NCI-H1105 (cell line): ENCODE data around the gene APOA1.

Source experiments
- DNase-seq: peaks from one replicate; lab custom pipeline; 2025; lab: John Stamatoyannopoulos, UW

Gene APOA1

DNA sequence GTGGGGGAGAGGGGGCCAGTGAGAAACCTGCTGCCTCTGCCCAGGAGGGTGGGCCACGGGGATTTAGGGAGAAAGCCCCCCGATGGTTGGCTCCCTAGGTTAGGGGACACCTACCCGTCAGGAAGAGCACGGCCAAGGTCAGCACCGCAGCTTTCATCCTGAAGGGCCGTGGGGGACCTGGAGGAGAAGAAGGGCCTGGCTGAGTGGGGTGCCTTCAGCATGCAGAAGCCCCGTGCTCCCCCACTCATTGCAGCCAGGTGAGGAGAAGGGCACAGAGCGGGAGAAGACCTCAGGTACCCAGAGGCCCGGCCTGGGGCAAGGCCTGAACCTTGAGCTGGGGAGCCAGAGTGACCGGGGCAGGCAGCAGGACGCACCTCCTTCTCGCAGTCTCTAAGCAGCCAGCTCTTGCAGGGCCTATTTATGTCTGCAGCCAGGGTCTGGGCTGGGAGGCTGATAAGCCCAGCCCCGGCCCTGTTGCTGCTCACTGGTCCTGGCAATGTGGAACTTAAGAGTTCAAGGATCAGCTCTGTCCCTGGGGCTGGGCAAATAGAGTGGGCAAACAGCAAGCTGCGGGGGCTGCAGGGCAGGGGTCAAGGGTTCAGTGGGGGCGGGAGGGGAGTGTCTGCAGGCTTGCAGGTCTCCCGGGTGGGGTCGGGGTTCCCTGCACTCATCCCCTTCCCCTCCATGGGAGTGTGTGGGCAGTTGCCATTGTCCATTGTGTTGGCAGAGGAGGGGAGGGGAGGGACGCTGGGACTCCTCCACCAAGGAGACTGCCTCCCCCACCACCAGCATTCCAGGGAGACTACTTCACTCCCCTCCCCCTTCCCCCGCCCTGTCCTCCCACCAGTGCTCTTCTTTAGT is at the start of gene APOA1:
APOA1 (minus strand) TSS at position 392 of the 861 bp plus-strand sequence; CDS start at position 157, 235 bp downstream.
- no peak for DNase-seq

GRCh38 chr11:116885951-116886655 is 48.7 kb upstream of the APOA1 start:
- no peak for DNase-seq

- DNase-seq: no peak
Measured at GRCh38 chr11:116882386-116882785, 45.0 kb upstream of the APOA1 start.

DNA sequence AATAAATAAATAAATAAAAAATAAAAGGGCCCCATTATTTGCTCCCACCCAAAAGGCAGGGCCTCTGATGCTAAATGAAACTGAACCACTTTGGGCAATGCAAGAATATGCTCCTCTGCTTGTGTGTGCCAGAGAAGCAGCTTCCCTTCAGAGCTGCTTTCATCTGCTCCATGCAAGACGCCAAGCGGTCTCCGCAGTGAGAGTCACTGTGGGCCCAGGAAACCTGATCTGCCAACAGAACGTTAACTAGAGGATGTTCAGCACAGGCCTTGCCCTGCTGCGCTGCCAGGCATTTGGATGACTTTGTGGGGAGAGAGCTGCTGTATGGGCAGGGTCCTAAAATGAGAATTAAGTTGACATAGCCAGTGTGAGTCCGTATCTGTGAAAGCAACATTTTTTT is 43.7 kb upstream of the APOA1 start:
- no peak for DNase-seq

DNA sequence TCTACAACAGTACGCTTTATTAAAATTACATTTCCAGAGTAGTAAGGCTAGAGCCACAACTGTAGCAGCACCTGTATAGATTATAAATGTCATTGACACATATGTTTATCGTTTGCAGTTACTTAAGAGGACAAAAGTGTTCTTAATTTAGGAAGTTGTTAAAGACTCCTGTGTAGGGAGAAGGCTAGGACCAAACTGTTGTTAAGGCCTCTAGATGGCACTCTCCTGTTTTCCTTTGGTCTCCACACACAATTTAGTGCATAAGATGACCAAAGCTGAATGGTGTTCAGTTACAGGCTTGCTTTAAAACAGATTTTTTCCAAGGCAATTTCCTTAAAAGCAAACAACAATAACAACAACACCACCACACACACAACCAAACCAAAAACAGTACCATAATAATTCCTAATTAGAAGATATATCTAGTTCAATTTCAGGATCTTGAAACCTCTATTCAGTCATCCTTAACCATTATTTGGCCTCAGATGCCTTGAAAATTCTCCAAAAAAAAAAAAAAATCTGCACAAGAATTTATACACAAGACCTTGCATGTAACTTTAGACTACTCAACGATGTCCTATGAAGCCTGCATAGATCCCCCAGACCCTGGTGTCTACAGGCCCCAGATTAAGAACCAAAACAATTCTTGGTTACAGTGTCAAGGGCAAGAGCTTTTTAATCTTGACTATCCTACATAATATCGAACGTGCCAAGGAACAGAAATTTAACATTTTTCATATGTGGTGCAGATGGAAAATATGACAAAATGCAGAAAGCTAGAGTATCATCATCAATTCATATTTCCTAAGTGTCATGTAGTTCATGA is 42.6 kb upstream of the APOA1 start:
- DNase-seq: peak; percentile 36

DNA sequence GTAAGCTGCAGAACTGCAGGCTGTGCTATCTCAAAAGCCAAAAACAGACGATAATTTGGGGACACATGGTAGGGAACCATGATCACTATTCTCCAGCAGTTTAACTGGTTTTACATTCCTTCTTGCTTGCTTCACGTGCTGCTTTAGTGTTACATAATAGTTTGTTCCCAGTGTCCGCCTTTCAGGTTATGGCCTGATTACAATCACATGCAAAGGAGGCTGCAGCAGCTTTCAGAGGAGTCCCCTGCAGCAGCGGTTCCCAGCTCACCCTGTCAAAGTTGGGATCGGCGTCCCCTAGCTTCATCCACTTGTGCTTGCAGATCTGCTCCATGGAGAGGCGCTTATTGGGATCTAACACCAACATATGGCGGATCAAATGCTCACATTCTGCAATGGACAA is 39.2 kb upstream of the APOA1 start:
- DNase-seq: no peak

- no peak for DNase-seq
Measured at GRCh38 chr11:116875194-116875593, 37.8 kb upstream of the APOA1 start.

GRCh38 chr11:116874251-116874650 is 36.8 kb upstream of the APOA1 start:
- DNase-seq: no peak

GRCh38 chr11:116873381-116873780 is 36.0 kb upstream of the APOA1 start:
- no peak for DNase-seq

DNA sequence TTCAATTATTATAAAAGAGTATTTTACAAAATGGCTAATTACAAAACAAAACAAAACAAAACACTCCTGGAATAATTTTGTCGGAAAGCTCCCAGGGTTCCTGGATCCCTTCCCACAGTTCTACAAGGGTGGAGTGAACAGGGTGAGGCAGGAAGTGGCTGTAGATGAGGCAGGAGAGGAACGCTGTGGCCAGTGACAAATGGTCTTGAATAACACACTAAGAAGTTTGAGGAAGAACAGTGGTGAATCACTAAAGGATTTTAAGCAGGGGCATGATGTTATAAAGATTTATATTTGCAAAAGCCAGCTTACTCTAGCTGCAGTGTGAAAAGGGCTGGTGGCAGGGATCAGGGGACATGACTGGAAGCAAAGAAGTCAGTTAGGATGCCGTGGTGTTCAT is 33.8 kb upstream of the APOA1 start:
- no peak for DNase-seq

GRCh38 chr11:116870054-116870453 is 32.6 kb upstream of the APOA1 start:
- no peak for DNase-seq

- DNase-seq: no peak
Measured at GRCh38 chr11:116869610-116870009, 32.2 kb upstream of the APOA1 start.

DNA sequence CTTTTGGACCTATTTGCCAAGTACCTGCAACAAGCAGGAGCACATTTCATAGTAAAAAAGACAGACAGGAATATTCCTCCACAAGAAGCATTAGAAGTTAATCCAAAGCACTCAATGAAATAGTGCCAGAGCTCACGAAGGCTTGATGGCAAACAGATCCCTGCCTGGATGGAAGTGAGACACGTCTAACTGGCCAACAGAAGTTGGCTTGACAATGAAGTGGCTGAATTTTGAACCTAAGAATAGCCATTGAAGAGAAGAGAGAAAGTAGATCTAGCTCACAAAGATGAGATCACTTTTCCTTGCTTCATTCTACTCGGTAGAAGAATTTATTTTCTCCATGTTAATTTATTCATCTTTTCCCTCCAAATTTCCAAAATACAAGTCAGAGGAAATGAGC is 30.6 kb upstream of the APOA1 start:
- DNase-seq: no peak

DNA sequence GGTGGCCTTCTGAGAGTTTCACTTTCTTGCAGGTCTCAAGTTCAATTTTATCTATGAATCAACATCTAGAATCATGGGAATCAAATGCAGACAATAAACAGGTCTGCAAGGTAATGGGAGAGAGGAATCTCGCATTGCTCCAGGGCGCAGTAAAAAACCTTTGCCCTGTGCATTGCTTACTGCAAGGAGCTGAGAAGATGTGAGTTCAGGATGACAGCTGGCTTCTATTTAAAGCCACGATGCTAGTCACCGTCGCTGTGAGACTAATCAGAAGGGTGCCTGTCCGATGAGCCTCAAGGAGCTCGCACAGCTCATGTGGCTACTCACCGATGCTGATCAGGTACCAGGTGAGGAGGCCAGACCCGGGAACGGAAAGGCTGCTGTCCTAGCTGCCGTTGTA is 30.2 kb upstream of the APOA1 start:
- no peak for DNase-seq

DNA sequence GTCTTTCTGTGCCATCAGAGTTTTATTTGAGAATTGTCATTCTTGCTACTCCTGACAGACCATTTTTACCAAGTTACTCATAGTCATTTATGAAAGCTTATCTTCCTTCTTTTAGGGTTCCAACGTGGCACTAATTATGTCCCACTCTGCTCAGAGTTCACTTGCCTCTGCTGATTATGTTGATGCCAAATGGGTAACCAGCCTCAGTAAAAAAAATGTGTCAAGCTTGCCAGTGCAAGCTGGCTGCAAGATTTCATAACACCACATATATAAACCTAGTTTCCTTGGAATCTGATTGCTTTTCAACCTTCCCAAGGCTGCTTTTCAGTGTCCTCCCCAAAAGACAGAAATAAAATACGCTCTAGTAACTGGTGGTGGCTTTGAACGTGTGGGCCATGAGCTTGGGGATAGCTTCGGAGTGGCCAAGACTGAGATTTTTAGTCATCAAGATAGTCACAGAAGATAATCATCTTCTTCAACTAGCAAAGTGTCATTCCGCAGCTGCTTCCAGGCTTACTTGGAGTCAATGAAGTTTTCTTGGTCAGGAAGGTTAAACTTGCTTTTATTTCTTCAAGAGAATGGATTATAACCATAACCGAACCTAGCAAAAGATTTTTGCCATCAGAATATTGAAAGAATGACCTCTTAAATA is 29.5 kb upstream of the APOA1 start:
- DNase-seq: no peak

GRCh38 chr11:116865696-116866095 is 28.3 kb upstream of the APOA1 start:
- no peak for DNase-seq

DNA sequence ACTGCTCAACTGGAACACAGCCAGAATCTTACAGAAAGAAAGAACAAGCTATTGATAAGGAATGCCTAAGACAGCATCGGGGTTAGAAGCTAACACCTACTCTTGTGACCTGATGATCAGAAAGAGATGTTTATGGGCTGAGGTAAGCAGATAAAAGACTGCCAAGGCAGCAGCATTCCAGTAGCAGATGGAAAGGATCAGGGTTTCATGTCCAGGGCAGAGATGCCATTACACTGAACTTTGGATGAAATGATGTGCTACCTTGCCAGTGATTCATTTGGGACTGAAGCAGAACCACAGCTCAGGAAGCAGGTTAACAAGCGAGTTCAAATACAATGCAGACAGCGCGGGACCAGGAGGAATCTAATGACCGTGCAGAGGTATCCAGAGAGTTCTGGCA is 27.1 kb upstream of the APOA1 start:
- no peak for DNase-seq

DNA sequence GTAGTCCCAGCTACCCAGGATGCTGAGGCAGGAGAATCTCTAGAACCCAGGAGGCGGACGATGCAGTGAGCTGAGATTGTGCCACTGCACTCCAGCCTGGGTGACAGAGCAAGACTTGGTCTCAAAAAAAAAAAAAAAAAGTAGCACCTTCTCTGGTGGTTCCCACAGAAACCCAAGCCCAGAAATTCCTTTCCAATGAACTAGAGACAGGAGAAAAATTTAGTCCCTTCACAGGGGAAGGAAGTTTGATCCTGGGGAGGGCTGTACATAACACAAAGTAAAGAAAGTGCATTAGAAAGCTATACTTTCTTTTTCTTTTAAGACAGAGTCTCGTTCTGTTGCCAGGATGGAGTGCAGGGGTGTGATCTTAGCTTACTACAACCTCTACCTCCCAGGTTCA is 25.5 kb upstream of the APOA1 start:
- no peak for DNase-seq

DNA sequence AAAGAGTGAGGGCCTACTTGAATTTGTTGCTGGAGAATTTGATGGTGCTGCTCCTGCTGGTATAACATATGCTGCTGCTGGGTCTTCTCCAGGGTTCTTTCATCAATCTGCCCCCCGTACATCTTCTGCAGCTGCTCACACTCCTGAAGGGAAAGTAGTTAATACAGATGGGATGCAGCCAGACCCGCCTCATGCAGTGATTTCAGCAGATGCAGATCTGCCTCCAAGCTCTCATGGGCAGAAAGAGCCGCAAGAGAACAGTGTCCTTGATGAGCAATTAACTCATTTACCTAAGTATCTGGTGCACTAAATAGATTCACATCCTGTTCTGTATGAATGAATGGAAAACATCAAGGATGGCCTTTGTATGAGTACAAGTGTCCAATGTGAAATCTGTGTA is 24.8 kb upstream of the APOA1 start:
- DNase-seq: no peak

- no peak for DNase-seq
Measured at GRCh38 chr11:116861539-116861938, 24.1 kb upstream of the APOA1 start.

DNA sequence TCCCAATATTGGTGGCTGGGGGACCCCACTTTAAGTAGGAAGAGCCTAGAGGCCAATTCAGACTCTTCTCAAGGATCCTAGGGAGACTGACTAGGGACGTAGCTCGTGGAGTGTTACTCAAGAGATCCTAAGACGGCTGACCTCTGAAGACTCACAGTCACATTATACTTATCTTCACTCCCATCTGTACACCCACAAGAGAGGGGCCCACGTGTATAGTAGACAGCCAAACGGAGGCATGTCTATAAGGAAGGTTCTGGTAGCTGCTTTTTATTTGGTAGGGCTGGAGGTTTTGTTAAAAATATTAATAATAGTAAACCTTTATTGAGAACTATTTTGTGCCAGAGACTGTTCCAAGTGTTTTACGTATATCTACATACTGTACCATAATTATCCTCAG is 22.9 kb upstream of the APOA1 start:
- DNase-seq: no peak

GRCh38 chr11:116859175-116859574 is 21.8 kb upstream of the APOA1 start:
- no peak for DNase-seq
